NCI-H446 treated with DMSO at 0.1 percent for 48 hours (cell line): ENCODE data around the gene CXXC5.
"Not testable (repeated sequence)": the region's sequence is repeated elsewhere in the genome, so short reads cannot be mapped to it uniquely, and the experiment has no call there.

ENCODE experiments used
- DNase-seq: peaks from one replicate; lab custom pipeline; 2025; lab: John Stamatoyannopoulos, UW

Gene CXXC5

GRCh38 chr5:139648205-139649081 is at the start of gene CXXC5:
TSS of gene CXXC5 (plus strand) at chr5:139648349. CDS start at chr5:139680524, 32,175 bp downstream.
- DNase-seq, result peak; percentile 44

DNA sequence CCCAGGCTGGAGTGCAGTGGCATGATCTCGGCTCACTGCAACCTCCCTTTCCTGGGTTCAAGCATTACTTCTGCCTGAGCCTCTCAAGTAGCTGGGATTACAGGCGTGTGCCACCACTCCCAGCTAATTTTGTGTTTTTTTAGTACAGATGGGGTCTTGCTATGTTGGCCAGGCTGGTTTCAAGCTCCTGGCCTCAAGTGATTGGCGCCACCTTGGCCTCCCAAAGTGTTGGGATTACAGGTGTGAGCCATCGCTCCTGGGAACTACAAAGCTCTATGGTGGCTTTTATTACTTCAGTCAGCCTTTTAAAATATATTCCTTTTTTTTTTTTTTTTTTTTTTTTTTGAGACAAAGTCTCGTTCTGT is 49.6 kb upstream of the CXXC5 start:
- DNase-seq, result not testable (repeated sequence)

GRCh38 chr5:139600336-139600949 is 47.7 kb upstream of the CXXC5 start:
- DNase-seq, result no peak

GRCh38 chr5:139601429-139601828 is 46.7 kb upstream of the CXXC5 start:
- DNase-seq, result no peak

GRCh38 chr5:139601948-139602347 is 46.2 kb upstream of the CXXC5 start:
- DNase-seq, result not testable (repeated sequence)

GRCh38 chr5:139605887-139606286 is 42.3 kb upstream of the CXXC5 start:
- no peak for DNase-seq

GRCh38 chr5:139611703-139612584 is 36.2 kb upstream of the CXXC5 start:
- no peak for DNase-seq

DNA sequence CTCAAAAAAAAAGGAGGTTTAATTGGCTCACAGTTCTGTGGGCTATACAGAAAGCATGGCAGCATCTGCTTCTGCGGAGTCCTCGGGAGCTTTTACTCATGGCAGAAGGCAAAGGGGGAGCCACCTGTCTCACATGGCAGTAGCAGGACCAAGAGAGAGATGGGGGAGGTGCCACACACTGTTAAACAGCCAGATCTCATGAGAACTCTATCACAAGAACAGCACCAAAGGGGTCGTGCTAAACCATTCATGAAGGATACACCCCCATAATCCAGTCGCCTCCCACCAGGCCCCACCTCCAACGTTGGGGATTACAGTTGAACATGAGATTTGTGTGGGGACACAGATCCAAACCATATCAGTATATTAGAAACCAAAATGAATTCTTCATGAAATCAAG is 28.3 kb upstream of the CXXC5 start:
- DNase-seq, result no peak

- not testable (repeated sequence) for DNase-seq
Measured at GRCh38 chr5:139625398-139625797, 22.8 kb upstream of the CXXC5 start.

DNA sequence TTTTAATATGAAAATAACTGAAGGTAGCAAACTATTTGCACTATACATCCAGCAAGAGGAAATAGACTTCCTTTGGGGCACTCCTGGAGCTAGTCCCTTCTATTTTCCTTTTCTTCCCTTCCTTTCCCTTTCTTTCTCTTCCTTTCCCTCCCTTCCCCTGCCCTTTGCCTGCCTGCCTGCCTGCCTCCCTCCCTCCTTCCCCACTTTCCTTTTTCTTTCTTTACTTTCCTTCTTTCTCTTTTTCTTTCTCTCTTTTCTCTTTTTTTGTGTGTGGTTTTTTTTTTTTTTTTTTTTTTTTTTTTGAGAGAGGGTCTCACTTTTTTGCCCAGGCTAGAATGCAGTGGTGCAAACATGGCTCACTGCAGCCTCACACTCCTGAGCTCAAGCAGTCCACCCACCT is 17.3 kb upstream of the CXXC5 start:
- DNase-seq, result no peak

GRCh38 chr5:139631520-139632165 is 16.5 kb upstream of the CXXC5 start:
- no peak for DNase-seq

DNA sequence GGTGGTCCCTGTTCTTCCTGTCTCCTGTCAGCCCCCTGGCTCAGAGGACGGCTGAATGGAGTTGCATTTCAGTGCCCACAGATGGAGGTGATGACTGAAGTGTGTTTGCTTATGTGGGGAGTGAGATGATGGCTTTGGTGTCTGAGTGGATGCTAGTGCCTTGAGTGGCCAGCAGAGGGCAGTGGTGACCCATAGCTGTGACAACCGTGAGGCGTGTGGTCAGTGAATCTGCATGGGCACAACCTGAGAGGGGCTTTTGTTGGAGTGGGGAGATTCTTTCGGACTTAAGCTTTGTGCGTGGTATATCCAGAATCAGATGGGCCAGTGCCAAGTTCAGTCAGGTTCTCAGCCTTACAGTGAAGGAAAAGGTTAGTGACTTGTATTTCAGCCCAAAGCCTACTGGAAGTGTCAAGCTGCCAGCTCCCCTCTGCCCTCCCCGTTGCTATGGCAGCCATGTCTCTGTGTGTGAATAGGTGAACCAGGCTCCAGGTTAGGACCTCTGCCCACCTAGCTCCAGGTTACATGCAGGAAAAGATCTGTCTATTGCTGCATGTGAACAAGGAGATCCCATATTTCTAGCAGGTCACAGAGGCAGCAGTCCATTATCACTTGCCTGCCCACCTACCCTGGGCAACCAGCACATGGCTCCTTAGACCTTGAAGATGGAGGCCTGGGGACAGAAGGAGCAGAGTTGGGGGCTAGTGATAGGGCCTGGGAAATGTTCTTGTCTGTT is 14.7 kb upstream of the CXXC5 start:
- peak; percentile 55 for DNase-seq

GRCh38 chr5:139634028-139634325 is 14.2 kb upstream of the CXXC5 start:
- DNase-seq, result no peak

- no peak for DNase-seq
Measured at GRCh38 chr5:139634541-139634940, 13.6 kb upstream of the CXXC5 start.

GRCh38 chr5:139635191-139635590 is 13.0 kb upstream of the CXXC5 start:
- DNase-seq, result no peak

GRCh38 chr5:139635606-139636206 is 12.4 kb upstream of the CXXC5 start:
- peak; percentile 68 for DNase-seq

GRCh38 chr5:139636207-139636792 is 11.8 kb upstream of the CXXC5 start:
- DNase-seq, result no peak

GRCh38 chr5:139636975-139637408 is 11.2 kb upstream of the CXXC5 start:
- DNase-seq, result peak; percentile 9

DNA sequence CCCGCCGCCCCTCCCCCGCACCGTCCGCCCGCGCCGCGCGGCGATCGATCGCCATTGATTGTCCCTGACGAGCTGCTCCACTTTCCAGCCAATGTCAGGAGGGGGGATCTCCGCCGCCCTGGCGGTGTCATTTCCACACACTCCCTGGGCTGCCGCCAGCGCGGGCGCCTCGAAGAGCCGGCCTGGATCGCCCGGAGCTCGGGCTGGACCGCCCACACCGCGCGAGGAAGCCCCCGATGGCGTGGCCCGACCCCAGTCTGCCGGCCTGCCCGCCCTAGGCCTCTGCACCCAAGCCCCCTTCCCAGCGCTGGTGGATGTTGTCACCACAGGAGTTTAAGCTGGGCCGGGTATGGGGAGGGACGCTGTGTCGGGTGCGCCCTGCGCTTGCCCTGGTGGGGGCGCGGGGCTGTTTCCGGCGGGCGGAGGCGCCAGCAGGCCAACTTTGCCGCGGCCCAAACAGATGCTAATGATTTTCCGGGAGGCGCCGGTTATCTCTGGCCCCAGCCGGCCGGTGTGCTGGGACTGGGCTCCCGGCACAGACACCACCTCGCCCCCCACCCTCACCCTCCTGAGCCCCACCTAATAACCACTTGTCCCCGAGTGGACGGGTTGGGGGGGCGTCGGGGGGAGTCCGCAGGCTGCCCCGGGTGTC is 10.6 kb upstream of the CXXC5 start:
- DNase-seq, result peak; percentile 52
